Stimulated activated CD4-positive, alpha-beta T cell treated with anti-CD3 and anti-CD28 coated beads, TNF-alpha, amount 100 ng/mL, for 4 hours (primary cell): ENCODE results near the gene PSTPIP1.
A peak's percentile ranks its signal among the peaks of the same experiment; 100 is the strongest.

Source experiments
- DNase-seq, 3 experiments: peaks; one replicate each; pipeline ENCODE4 v3.0.0-alpha.2; 2020; ENCODE audit warnings: low read depth in 3 of 3

PSTPIP1 gene

DNA sequence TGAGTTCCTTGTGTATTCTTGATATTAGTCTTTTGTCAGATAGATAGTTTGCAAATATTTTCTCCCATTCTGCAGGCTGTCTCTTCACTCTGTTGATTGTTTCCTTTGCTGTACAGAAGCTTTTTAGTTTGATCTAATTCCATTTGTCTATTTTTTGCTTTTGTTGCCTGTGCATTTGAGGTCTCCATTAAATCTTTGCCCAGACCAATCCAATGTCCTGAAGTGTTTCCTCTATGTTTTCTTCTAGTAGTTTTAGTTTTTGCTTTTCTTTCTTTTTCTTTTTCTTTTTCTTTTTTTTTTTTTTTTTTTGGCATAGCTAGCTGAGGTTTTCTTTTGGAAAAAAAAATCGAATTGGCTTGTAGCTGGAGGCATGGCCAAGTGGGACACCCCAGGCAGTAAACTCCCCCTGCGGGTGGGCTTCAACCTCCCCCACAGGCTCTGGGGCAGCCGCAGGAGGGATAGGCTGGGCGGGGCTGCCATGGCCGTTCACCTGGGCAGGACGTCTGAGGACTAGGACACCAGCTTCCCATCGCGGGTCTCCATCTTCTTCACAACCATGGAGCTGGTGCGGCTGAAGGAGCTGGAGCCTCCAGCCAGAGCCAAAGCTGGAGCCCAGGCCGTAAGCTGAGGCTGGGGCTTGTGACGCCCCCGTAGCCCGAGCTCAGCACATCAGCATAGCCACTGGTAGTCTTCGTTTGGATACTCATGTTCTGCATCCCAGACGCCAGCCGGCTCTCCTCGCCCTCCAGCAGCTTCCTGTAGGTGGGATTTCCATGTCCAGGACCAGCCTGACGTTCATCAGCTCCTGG lies 16.2 kb upstream of the PSTPIP1 start:
- no peak for DNase-seq

DNA sequence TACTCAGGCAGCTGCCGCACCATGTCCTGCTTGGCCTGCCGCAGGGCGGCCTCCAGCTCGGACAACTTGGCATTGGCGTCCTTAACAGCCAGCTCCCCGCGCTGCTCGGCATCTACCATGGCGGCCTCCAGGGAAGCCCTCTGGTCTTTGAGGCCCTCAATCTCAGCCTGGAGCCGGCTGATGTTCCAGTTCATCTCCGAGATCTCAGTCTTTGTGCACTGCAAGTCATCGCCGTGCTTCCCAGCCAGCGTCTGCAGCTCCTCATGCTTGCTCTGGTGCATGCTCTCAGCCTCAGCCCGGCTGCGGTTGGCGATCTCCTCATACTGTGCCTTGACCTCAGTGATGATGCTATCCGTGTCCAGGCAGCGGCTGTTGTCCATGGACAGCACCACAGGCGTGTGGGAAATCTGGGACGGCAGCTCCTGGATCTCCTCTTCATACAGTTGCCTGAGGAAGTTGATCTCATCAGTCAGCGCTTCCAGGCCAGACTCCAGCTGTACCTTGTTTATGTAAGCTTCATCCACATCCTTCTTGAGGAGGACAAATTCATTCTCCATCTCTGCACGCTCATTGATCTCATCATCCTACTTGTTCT lies 15.5 kb upstream of the PSTPIP1 start:
- no peak for DNase-seq

DNA sequence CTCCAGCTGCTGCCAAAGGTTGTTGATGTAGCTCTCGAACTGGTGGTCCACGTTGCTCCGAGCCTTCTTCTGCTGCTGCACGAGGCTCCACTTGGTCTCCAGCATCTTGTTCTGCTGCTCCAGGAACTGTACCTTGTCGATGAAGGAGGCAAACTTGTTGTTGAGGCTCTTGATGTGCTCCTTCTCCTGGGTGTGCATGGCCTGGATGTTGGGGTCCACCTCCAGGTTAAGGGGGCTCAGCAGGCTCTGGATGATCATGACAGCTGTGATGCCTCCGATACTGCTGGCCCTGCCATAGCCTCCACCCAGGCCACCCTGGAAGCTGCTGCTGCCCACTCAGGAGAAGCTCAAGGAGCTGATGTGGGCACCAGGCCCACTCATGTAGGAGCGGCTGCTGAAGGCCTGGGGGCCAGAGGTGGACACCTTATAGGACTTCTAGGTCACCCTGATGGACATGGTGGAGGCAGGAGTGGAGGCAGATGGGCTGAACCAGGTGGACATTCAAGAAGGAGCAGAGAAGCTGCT lies 14.9 kb upstream of the PSTPIP1 start:
- no peak for DNase-seq

GRCh38 chr15:76982356-76982755 lies 12.6 kb upstream of the PSTPIP1 start:
- no peak for DNase-seq

DNA sequence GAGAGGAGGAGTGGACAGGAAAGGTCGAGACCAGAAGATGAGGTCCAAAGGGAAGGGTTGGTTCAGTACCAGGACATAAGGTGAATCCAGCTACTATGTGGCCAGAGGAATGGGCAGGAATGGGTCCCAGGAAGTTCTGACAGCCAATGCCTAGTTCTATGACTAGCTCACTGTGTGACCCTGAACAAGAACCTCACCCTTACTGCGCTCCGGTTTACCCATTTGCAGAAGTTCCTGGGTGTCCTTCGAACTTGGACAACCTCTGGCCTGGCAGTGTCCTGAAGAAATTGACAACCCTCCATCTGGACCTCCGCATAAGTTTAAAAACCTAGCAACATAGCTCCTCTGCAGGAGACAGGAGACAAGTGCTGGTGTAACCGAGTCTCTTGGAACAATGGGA lies 12.2 kb upstream of the PSTPIP1 start:
- DNase-seq = no peak

DNA sequence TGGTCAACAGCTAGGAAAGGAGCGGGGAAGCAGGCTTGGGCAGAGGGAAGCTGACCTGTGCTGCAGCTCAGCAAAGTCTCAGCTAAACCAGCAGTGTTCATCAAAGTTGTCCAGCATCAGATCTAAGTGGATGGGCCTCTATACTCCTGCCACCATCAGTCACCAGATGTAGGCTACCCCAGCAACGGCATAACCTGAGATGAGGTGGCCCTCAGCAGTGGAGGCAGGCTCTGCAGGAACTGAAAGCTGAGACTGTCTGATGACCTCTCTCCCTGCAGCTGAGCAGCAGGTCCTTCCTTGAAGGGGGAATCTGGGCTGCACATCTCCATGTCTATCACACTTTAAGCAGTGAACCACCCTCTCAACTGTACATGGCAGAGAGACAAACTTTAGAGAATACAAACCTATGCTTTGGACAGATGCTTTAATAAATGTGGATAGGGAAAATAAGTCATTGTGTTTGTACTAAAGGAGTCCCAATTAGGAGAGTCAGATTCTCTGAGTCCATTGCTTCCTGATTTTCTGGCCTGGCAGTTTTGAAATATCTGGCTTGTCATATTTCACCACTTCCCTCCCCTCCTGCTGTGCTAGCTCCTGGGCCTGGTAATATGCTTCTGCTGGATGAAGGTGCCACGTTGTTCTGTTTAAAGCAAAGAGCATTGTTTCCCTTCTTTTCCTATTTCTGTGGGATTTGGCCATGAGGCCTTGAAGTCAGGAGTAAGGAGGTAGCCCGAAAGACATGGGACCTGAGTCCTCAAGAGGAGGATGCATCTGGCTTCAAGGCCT lies 11.1 kb upstream of the PSTPIP1 start:
- DNase-seq = no peak

DNA sequence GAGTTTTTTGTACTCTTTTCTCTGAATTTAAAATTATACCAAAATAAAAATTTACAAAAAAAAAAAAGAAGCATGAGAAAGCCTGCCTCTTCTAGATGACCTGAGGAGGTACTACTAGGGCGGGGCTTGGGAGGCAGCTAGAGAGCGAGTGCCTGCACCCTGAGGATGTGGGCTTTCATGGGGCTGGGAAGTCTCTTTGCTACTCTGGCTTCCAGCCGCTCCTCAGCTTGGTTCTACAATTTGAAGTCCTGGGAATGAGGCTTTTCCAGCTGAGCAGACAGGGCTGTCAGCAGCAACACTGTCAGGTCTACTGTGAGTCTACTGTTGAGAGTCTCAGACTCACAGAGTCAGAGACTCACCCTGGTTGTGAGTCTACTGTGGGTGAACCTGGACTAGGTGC lies 8.2 kb upstream of the PSTPIP1 start:
- DNase-seq = no peak

- DNase-seq = no peak
Measured at GRCh38 chr15:76987276-76987675, 7.7 kb upstream of the PSTPIP1 start.

- no peak for DNase-seq
Measured at GRCh38 chr15:76987896-76988860, 6.7 kb upstream of the PSTPIP1 start.

DNA sequence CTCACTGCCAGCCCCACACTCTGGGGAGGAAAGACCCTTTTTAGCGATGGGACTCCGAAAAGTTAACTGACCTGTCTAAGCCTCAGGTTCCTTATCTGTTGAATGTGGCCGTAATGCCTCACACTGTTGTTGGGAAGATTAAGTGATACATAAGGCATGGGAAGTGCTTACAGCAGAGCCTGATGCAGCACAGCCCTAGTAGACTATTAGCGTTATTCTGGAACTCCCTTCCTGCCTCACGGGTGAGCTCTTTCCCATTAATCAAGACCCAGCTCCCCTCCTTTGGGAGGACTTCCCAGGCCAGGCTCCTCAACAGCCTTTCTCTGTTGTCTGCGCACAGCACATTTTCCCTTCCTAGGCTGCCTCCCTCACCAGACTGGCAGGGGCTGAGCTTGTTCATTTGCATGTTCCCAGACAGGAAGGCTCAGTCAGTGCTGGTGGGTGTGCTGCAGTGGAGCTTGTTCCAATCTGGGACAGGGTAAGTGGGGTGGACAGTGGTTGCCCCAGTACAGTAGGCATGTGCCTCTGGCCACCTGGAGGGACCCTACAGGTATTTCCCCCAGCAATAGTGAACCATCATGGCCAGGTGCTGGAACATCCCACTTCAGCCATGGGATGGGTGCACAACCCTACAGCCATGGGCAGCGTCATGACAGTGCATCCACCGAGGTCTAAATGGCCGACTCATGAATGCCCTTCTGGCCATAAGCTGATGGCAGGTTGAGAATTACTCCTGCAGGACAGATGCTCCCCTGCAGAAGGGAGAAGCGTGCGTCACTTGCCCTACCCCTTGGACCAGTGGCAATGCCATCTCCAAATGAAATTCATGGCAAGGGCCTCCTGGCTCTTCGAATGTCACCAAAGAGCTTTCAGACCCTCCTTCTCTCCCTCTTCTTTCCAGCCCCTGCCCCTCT lies 5.8 kb upstream of the PSTPIP1 start:
- no peak for DNase-seq

- DNase-seq = no peak
Measured at GRCh38 chr15:76991048-76991447, 3.9 kb upstream of the PSTPIP1 start.

DNA sequence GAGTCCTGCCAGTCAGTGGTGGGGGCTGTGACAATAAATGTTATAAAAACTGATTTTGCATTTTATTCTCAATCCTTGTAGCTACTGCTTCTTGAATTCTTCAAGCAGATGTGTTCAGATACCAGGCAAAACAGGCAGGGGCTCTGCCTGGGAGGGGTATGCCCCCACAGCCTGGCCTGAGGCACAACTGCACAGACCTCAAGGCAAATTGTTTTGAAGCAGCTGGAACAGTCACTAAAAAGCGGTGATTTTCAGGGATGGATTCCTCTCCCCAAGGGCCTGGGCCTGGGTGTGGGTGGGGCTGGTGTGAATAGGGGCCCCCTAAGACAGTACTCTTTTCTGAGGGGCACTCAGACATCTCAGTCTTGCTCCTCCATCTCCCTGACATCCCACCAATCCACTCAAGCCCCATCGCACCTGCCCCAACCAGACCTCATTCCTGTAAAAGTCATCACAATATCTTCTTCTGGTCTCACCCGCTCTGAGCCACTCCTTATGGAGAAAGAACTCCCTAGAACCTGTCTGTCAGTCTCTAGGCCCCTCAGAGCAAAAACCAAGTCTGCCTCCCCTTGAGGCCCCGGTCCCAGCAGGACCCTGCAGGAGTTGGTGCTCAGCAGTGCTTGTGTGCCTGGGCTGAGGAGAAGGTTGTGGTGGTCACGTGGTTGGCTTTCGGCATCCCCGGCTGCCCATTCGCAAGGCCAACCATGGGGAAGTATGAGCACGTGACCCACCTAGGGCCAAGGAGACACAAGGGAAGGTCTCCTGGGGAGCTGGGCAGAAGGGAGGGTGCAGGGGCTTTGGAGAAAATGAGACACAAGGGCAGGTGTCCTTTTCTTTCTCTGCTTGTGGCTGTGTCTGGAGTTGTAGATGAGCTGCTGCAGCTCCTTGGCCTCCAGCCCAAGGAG lies 2.9 kb upstream of the PSTPIP1 start:
- no peak for DNase-seq

- DNase-seq = no peak
Measured at GRCh38 chr15:76993114-76993725, 1.7 kb upstream of the PSTPIP1 start.

GRCh38 chr15:76994001-76994400 lies 925 bp upstream of the PSTPIP1 start:
- peak in 1 of 3 experiments; percentile 37 for DNase-seq

- DNase-seq = no peak
Measured at GRCh38 chr15:76994496-76994895, 430 bp upstream of the PSTPIP1 start.

- no peak for DNase-seq
Measured at GRCh38 chr15:76996076-76996525, 1.2 kb downstream of the PSTPIP1 start.

DNA sequence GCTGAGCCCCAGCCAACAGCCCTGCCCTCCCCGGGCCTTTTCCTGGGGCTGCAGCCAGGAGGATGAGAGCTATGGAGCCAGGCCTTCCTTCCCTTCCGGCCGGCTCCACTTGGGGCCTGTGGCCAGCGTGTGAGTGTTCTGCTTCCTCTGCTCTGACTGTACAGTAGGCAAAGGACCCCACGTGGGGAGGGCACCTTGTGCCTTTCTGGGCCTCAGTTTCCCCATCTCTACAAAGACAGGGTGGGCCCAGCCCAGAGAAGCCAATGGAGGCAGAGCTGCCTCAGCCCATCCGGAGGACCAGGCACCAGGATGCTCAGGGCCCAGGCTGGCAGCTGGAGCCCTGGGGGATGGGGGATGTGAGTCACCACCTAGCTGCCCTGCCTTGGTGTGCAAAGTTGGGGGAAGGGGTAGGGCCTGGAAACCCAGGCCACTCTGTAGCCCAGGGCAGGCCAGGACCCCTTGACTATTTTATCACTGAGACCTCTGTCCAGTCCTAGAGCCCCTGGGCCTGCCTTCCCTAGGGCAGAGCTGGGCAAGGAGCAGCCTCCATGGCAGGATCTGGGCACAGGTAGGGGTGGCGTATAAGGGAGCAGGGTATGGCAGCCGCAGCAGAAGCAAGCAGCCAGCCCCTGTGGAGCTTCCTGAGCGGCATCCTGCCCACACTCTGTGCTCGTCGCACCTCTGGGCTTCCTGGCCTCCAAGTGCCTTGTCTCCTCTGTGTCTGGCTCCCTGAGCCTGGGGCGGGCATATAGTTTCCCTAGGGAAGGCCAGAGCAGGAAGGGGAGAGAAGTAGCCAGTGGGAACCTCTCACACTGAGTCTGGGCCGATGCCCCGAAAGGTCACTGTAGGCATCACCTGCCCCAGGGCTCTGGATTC lies 1.8 kb downstream of the PSTPIP1 start:
- DNase-seq = peak in 1 of 3 experiments; percentile 38
